Vagina (tissue), 2 donors: ENCODE measurements around the gene PPARGC1A. TPM values are rescaled to one million over a fixed set of nuclear protein-coding genes. Genes with fewer than 3 reads are reported as not detected.
A peak's percentile ranks its signal among the peaks of the same experiment; 100 is the strongest.

Experiments
- DNase-seq, 2 donors: peaks; one replicate each; pipeline ENCODE4 v3.0.0-alpha.2; 2017; ENCODE audit errors: extremely low spot score in 2 of 2
- H3K27ac ChIP-seq: fragments of 200-600 bp; sonication (generic); one replicate; pipeline ENCODE4 v1.5.1; 2019
- H3K27me3 ChIP-seq: fragments of 200-600 bp; sonication (generic); one replicate; pipeline ENCODE4 v1.5.1; 2019
- H3K36me3 ChIP-seq, 2 donors: fragments of 200-600 bp; sonication (generic); one replicate each; pipeline ENCODE4 v1.5.1; 2017 to 2019
- H3K4me1 ChIP-seq: fragments of 200-600 bp; sonication (generic); one replicate; pipeline ENCODE4 v1.5.1; 2019
- H3K4me3 ChIP-seq, 2 donors: fragments of 200-600 bp; sonication (generic); 1 replicate in 1 of 2; 2 replicates in 1 of 2; pipeline ENCODE4 v1.5.1; 2016 to 2019
- H3K9me3 ChIP-seq: fragments of 200-600 bp; sonication (generic); one replicate; pipeline ENCODE4 v1.5.1; 2019
- CTCF ChIP-seq, 3 experiments: fragments of 450-650 bp in 2 of 3; fragments of 200-600 bp in 1 of 3; sonication (generic) in 1 of 3; IDR thresholded peaks; one replicate each; pipeline ENCODE4 v1.5.1; 2017 to 2019; ENCODE audit warnings: antibody characterized with exemption in 3 of 3, mild to moderate bottlenecking in 2 of 3, moderate library complexity in 2 of 3
- POLR2A ChIP-seq, 2 donors: fragments of 450-650 bp; IDR thresholded peaks; one replicate each; pipeline ENCODE4 v1.6.1; 2017; ENCODE audit warnings: antibody characterized with exemption in 2 of 2, mild to moderate bottlenecking in 2 of 2, moderate library complexity in 2 of 2
- POLR2AphosphoS5 ChIP-seq, 2 donors: sonication (generic); formaldehyde crosslinking; IDR thresholded peaks; one replicate each; pipeline ENCODE4 v1.9.0; 2017; ENCODE audit warnings: antibody characterized with exemption in 2 of 2, mild to moderate bottlenecking in 2 of 2, low read depth in 1 of 2; ENCODE audit not compliant: insufficient read depth in 1 of 2
- intact Hi-C: fragments of 100-400 bp; cut with DNase I; formaldehyde crosslinking; loops from one replicate; pipeline ENCODE4 v1.15.1; 2023
- total RNA-seq: library from RNA; depleted of rRNA; stranded (reverse); fragments of >200 nt; gene quantifications from one replicate; pipeline ENCODE4 v1.2.3, GENCODE V29; 2016

The PPARGC1A gene
- 1.2 TPM for total RNA-seq

DNA sequence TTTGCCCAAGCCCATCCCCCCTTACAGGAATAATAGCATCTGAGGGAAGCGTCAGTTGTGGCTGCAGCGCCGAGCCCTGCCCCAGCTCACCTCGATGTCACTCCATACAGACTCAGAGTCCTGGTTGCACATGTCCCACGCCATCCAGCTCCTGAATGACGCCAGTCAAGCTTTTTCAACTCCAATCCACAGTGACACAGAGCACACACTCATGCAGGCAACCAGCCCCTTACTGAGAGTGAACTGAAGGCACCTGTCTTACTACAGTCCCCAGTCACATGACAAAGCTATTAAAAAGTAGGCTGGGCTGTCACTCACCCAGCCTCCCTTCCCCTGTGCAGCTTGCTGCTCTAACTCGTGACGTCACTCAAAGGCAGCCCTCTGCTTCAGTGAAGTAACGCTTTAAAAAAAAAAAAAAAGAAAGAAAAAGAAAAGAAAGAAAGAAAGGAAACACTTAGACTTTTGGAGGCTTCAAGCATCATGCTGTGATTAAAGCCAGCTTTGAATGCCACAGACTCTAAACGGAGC, at the start of gene PPARGC1A:
Gene PPARGC1A, minus strand, starts transcription at position 234 of the 528 bp plus-strand sequence. Its CDS starts 90 bp downstream, at position 144.
- Histone ChIP-seq H3K36me3 (no peaks in the 10 kb centered on the region), H3K9me3 (no peaks in the 10 kb centered on the region), H3K4me1 (peaks cover 21% of the 10 kb centered on the region), H3K27me3 (no peaks in the 10 kb centered on the region), H3K27ac (peak within 1 kb of the TSS; percentile 51), H3K4me3 (peak within 1 kb of the TSS; percentile 38 to 49)
- TF ChIP-seq POLR2AphosphoS5 (IDR thresholded peaks at IDR 0.05; ENCODE audit: insufficient read depth in 1 of 2, low read depth in 1 of 2) (no peak), POLR2A (IDR thresholded peaks at IDR 0.05) (no peak), CTCF (IDR thresholded peaks at IDR 0.05) (no peak)
- intact Hi-C loops: no loop called here
- DNase-seq: no peak

GRCh38 chr4:23938796-23939195, 48.9 kb upstream of the PPARGC1A start:
- intact Hi-C loops: no loop called here
- Histone ChIP-seq H3K27me3 (no peaks in the 10 kb centered on the region), H3K9me3 (no peaks in the 10 kb centered on the region), H3K4me1 (peaks cover 15% of the 10 kb centered on the region), H3K27ac (no peak overlapping the region), H3K4me3 (no peak overlapping the region), H3K36me3 (no peaks in the 10 kb centered on the region)
- TF ChIP-seq POLR2A (IDR thresholded peaks at IDR 0.05) (no peak), CTCF (IDR thresholded peaks at IDR 0.05) (no peak), POLR2AphosphoS5 (IDR thresholded peaks at IDR 0.05; ENCODE audit: insufficient read depth in 1 of 2, low read depth in 1 of 2) (no peak)
- DNase-seq: no peak

- Histone ChIP-seq H3K27ac (no peak overlapping the region), H3K36me3 (no peaks in the 10 kb centered on the region), H3K4me1 (peaks cover 23% of the 10 kb centered on the region), H3K9me3 (no peaks in the 10 kb centered on the region), H3K27me3 (no peaks in the 10 kb centered on the region), H3K4me3 (no peak overlapping the region)
- no peak for DNase-seq
- TF ChIP-seq POLR2A (IDR thresholded peaks at IDR 0.05) (no peak), CTCF (IDR thresholded peaks at IDR 0.05) (no peak), POLR2AphosphoS5 (IDR thresholded peaks at IDR 0.05; ENCODE audit: insufficient read depth in 1 of 2, low read depth in 1 of 2) (no peak)
- intact Hi-C loops: no loop called here
These were observed 47.3 kb upstream of the PPARGC1A start for GRCh38 chr4:23937173-23937572.

DNA sequence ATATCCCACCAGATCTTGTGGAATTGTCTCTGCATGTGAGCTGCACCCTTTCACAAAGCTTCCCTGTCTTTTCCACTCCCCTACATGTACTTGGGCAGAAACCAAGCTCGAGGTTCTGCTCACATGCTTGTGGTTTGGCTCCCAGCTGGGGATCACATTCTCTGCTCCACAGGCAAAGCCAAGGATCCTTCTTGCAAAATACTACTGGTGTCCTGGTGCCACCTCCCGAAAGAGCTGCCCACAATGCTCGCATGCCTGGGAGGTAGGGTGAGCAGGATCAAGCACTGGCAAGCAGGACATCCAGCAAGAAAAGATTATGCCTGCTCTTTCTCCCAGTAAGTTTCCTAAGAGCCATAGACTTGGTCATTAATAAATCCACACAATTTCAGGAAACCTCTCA, 45.1 kb upstream of the PPARGC1A start:
- Histone ChIP-seq H3K27ac (no peak overlapping the region), H3K4me1 (peaks cover 23% of the 10 kb centered on the region), H3K27me3 (no peaks in the 10 kb centered on the region), H3K9me3 (no peaks in the 10 kb centered on the region), H3K36me3 (no peaks in the 10 kb centered on the region), H3K4me3 (no peak overlapping the region)
- no peak for DNase-seq
- TF ChIP-seq POLR2AphosphoS5 (IDR thresholded peaks at IDR 0.05; ENCODE audit: insufficient read depth in 1 of 2, low read depth in 1 of 2): peak; percentile 17 to 58
- TF ChIP-seq CTCF (IDR thresholded peaks at IDR 0.05): no peak
- intact Hi-C loops: no loop called here

GRCh38 chr4:23934223-23934622, 44.4 kb upstream of the PPARGC1A start:
- TF ChIP-seq CTCF (IDR thresholded peaks at IDR 0.05): no peak
- TF ChIP-seq POLR2A (IDR thresholded peaks at IDR 0.05): no peak
- TF ChIP-seq POLR2AphosphoS5 (IDR thresholded peaks at IDR 0.05; ENCODE audit: insufficient read depth in 1 of 2, low read depth in 1 of 2): no peak
- no peak for DNase-seq
- Histone ChIP-seq H3K27ac (peak overlapping the region; percentile 49), H3K4me1 (peaks cover 23% of the 10 kb centered on the region), H3K27me3 (no peaks in the 10 kb centered on the region), H3K4me3 (no peak overlapping the region), H3K9me3 (no peaks in the 10 kb centered on the region), H3K36me3 (no peaks in the 10 kb centered on the region)
- intact Hi-C loops: no loop called here
